Spinal cord (tissue), 10 donors: ENCODE results near the gene DMAP1. TPM values are rescaled to one million over a fixed set of nuclear protein-coding genes. Genes with fewer than 3 reads are reported as not detected.

ENCODE experiments used
- DNase-seq, 6 donors: peaks; one replicate each; pipeline versions ENCODE4 v3.0.0 to v3.0.0-alpha.2; 2013 to 2015; ENCODE audit warnings: low spot score in 6 of 6, low read depth in 4 of 6
- H3K27ac ChIP-seq: one replicate; pipeline ENCODE4 v1.5.1; 2013; ENCODE audit warnings: low read depth, low read length, control low read depth
- H3K27me3 ChIP-seq: one replicate; pipeline ENCODE4 v1.6.1; 2013; ENCODE audit warnings: low read length; ENCODE audit not compliant: control insufficient read depth, insufficient read depth
- H3K36me3 ChIP-seq: one replicate; pipeline ENCODE4 v1.6.1; 2013; ENCODE audit warnings: low read length; ENCODE audit not compliant: control insufficient read depth, insufficient read depth
- H3K4me1 ChIP-seq: one replicate; pipeline ENCODE4 v1.6.1; 2013; ENCODE audit warnings: low read length; ENCODE audit not compliant: control insufficient read depth, insufficient read depth
- H3K4me3 ChIP-seq: one replicate; pipeline ENCODE4 v1.5.1; 2013; ENCODE audit warnings: low read depth, low read length, control low read depth
- H3K9me3 ChIP-seq: one replicate; pipeline ENCODE4 v1.6.1; 2013; ENCODE audit warnings: low read length; ENCODE audit not compliant: control insufficient read depth, insufficient read depth
- WGBS: methylation state at CpG from one replicate; pipeline ENCODE4 v1.1.5; 2013; ENCODE audit warnings: missing lambda C conversion rate; ENCODE audit not compliant: insufficient coverage; 5-methylcytosine and 5-hydroxymethylcytosine counted together
- polyA plus RNA-seq, 2 donors: library from polyadenylated mRNA; unstranded; fragments of 120-200 nt; gene quantifications; one replicate each; pipeline ENCODE4 v1.2.1, GENCODE V29; 2013; ENCODE audit not compliant: insufficient read length in 2 of 2
- total RNA-seq, 2 donors: library from RNA; depleted of rRNA in 1 of 2; stranded (reverse); fragments of 120-200 nt in 1 of 2; fragments of >200 nt in 1 of 2; gene quantifications; one replicate each; pipeline versions ENCODE4 v1.2.3 to v1.2.4, GENCODE V29; 2013 to 2014
- donor health status: healthy.

DMAP1 gene
- total and polyA plus RNA-seq, 4 donors = 22.8 to 78.5 (median 45.4) TPM

- no CpG with 5 or more reads among the region's 7 CpGs for WGBS
- H3K9me3 ChIP-seq = no peaks in the 10 kb centered on the region
- no peak overlapping the region for H3K27ac ChIP-seq
- peak in 2 of 6 donors; percentile 64 to 77 for DNase-seq
- no peak overlapping the region for H3K4me3 ChIP-seq
- H3K36me3 ChIP-seq = peaks cover 36% of the 10 kb centered on the region
- H3K27me3 ChIP-seq = no peaks in the 10 kb centered on the region
- peaks cover 37% of the 10 kb centered on the region for H3K4me1 ChIP-seq
These were observed 36.3 kb downstream of the DMAP1 start for GRCh38 chr1:44249543-44249942.

DNA sequence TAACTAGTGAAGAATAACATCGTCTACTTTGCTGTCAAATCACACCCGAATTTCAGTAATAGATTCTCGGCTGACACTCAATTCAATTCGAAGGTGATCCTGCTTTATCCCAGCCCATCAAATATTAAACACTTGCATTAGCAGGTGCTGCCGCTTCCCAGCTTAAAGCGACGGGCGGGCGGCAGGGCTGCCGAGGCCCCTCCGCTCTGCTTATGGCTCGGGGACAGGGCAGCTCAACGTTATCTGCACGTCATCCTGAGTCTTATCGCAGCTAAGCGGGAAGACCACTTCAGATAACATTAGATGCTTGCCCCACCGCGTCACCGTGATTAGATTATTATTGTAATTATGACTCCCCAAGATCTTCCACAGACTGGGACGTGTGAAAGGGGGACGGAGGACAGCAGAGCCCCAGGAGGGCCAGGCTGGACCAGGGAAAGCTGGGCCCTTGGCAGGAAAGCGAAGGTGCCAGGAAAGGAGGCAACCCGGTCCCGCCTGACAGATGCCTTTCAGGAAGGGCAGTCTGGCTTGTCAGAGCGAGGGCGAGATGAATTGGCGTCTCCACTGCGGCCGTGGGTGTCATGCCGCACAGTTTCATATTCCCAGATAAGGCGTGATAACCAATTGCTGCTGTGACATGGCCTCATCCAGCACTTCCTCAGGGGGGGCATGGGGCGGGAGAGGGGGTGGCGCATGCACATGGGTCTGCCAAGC, 37.0 kb downstream of the DMAP1 start:
- 72% methylated on average over 25 of the region's 33 CpGs for WGBS
- Histone ChIP-seq H3K36me3 (peaks cover 33% of the 10 kb centered on the region), H3K4me1 (peaks cover 34% of the 10 kb centered on the region), H3K4me3 (no peak overlapping the region), H3K27ac (no peak overlapping the region), H3K27me3 (no peaks in the 10 kb centered on the region), H3K9me3 (no peaks in the 10 kb centered on the region)
- peak in 1 of 6 donors; percentile 60 for DNase-seq

GRCh38 chr1:44251486-44251885, 38.2 kb downstream of the DMAP1 start:
- H3K4me3 ChIP-seq = no peak overlapping the region
- peaks cover 33% of the 10 kb centered on the region for H3K4me1 ChIP-seq
- 77% methylated on average over 1 of the region's 1 CpG for WGBS
- H3K36me3 ChIP-seq = peaks cover 33% of the 10 kb centered on the region
- no peaks in the 10 kb centered on the region for H3K27me3 ChIP-seq
- H3K9me3 ChIP-seq = no peaks in the 10 kb centered on the region
- no peak for DNase-seq
- no peak overlapping the region for H3K27ac ChIP-seq

DNA sequence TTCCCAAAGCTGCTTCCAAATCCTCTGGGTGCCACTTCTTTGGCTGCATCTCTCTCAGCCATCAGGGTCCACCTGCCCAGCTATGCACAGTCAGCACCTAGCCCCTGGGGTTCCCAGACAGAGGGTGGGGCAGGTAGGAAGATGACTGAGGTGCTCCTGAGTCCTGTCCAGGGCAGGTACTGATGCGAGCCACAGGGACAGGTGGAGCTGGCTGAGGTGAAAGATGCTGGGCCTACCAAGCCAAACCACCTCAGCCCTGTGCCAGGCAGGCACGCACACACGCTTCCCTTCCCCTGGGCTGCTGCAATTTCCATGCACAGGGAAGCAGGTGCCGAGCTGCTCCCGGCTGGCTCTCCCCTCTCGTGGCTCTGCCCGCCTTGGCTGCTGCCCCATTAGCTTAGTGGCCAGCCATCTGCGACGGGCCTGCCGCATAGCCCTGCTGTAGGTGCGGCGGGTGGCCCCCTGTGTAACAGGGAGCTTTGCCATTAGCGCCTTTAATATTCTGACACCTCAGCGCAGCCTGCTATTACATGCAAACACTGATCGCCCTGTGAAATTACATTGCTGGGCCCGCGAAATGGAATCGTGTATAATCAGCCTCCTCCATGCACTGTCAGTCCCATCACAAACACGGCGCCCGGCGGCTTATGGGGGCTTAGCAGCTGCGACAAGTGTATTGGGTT, 38.9 kb downstream of the DMAP1 start:
- peak in 2 of 6 donors; percentile 67 to 91 for DNase-seq
- 46% methylated on average over 17 of the region's 23 CpGs for WGBS
- Histone ChIP-seq H3K4me3 (no peak overlapping the region), H3K27me3 (no peaks in the 10 kb centered on the region), H3K9me3 (no peaks in the 10 kb centered on the region), H3K36me3 (peaks cover 36% of the 10 kb centered on the region), H3K4me1 (peaks cover 33% of the 10 kb centered on the region), H3K27ac (no peak overlapping the region)

DNA sequence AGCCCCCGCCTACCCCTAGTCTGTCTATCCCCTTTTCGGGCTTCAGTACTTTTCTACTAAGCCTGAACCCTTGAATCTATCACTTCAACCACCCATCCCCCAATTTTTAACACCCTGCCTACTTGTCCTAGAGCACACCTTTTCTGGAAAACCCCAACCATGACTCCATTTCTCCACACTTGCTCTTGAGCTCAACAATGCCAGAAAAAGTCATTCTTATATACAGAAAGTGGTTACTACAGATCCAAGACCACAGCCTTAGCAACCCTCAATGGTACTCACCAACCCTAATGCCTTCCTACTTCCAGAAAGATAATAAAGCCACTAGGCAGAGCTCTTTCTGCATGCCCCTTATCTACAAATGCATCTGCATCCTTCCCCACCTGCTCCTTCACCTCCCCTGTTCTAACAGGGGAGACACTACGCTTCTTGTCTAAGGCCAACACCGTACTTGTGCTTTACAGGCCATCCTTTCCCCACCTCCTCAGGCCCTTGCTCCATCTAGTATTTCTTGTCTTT, 41.2 kb downstream of the DMAP1 start:
- no peak overlapping the region for H3K27ac ChIP-seq
- no peaks in the 10 kb centered on the region for H3K27me3 ChIP-seq
- H3K4me3 ChIP-seq = no peak overlapping the region
- H3K4me1 ChIP-seq = peaks cover 28% of the 10 kb centered on the region
- H3K9me3 ChIP-seq = no peaks in the 10 kb centered on the region
- WGBS = 98% methylated on average over 4 of the region's 4 CpGs
- H3K36me3 ChIP-seq = peaks cover 27% of the 10 kb centered on the region
- no peak for DNase-seq

DNA sequence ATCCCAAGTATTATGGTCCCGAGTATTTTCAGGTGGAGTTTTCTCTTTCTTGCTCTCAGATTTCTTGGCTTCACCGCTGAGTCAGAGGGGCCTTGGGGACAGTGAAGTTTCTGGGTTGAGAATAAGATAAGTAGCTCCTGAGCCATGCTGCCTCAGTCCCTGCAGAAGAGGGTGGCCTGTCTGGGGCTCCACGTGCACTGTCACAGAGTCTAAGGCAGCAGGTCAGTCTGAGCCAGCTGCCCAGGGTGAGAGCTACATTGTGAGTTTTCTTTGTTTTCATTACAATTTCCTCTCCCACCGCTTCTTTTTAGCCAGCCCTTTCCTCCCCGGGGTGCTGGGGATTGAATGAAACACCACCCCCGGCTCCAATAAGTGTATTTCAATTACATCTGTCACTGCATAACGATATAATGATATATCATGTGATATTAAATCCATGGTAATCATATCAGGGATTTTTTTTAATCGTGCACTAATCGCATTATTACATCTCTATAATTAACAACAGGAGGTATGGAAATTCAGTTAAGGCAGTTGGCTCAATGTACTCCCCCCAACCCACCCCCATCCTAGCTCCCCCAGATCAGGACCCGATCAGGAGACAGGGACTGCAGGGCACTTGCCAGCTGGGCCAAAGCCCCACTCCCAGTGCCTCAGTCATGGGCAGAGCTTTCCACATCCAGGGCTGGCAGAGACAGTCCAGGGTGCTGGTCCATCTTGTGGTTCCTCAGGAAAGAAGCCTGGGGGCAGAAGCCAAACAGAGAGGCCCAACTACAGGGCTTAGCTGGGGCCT, 43.7 kb downstream of the DMAP1 start:
- WGBS = 53% methylated on average over 4 of the region's 10 CpGs
- Histone ChIP-seq H3K27me3 (no peaks in the 10 kb centered on the region), H3K36me3 (peaks cover 22% of the 10 kb centered on the region), H3K4me3 (no peak overlapping the region), H3K27ac (no peak overlapping the region), H3K4me1 (peaks cover 13% of the 10 kb centered on the region), H3K9me3 (no peaks in the 10 kb centered on the region)
- DNase-seq = peak in 1 of 6 donors; percentile 50

DNA sequence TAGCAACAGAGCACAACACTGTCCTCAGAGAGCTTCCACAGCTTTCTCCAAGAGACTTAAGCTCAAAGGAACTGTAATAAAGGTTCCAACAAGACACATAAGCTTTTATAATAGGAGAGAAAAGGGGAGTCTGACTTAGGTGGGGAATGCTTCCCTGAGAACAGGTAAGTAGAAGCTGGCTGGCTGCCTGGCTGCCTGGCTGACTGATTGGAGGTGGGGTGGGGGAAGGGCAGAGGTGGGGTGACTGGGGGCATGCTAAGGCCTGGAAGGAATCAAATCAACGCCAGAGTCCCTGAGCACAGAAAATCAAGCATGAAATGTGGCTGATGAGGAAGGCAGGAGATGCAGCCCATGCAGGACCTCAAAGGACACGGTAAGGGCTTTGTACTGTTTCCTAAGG, 45.8 kb downstream of the DMAP1 start:
- H3K4me1 ChIP-seq = peaks cover 15% of the 10 kb centered on the region
- H3K4me3 ChIP-seq = no peak overlapping the region
- H3K27ac ChIP-seq = no peak overlapping the region
- H3K36me3 ChIP-seq = peaks cover 27% of the 10 kb centered on the region
- 100% methylated on average over 2 of the region's 2 CpGs for WGBS
- no peak for DNase-seq
- H3K27me3 ChIP-seq = no peaks in the 10 kb centered on the region
- H3K9me3 ChIP-seq = no peaks in the 10 kb centered on the region

GRCh38 chr1:44260792-44261170, 47.5 kb downstream of the DMAP1 start:
- peaks cover 19% of the 10 kb centered on the region for H3K4me1 ChIP-seq
- DNase-seq = no peak
- no peaks in the 10 kb centered on the region for H3K27me3 ChIP-seq
- H3K27ac ChIP-seq = no peak overlapping the region
- 87% methylated on average over 2 of the region's 4 CpGs for WGBS
- no peak overlapping the region for H3K4me3 ChIP-seq
- H3K36me3 ChIP-seq = peaks cover 27% of the 10 kb centered on the region
- no peaks in the 10 kb centered on the region for H3K9me3 ChIP-seq

DNA sequence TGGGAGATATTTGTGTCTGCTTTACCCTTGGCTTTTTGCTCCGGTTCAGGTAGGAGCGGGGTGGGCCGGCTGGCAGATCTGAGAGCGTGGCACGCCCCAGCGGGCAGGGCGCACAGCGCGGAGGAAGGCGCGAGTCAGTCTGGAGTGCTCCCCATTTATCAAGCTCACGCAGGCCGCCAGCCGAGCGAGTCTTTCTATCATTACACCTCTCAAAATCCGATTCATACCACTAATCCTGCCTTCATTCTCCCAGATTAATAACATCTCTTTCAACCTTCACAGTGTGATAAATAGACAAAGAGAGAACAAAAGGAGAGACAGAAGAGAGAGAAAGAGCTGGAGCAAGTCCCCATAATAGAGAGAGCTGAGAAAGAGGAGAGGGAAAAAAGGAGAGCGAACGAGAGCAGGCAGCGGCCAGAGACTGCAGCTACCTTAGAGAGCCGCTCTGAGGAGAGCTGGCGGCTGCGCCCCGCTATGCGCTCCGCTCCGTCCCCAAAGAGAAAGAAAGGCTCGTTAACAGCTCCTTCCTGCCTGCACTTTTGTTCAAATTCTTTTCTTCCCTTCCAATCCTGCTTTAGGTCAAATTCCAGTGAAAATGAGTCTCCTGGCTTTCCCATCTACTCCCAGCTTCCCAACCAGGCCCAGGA, 48.0 kb downstream of the DMAP1 start:
- DNase-seq = peak in 2 of 6 donors; percentile 53 to 76
- Histone ChIP-seq H3K4me3 (no peak overlapping the region), H3K27me3 (no peaks in the 10 kb centered on the region), H3K4me1 (peaks cover 19% of the 10 kb centered on the region), H3K36me3 (peaks cover 27% of the 10 kb centered on the region), H3K9me3 (no peaks in the 10 kb centered on the region), H3K27ac (no peak overlapping the region)
- whole genome bisulfite sequencing = 56% methylated on average over 12 of the region's 27 CpGs
